GM10266 (cell line): ENCODE data around the gene TRA2A.

Experiments used
- DNase-seq: peaks from one replicate; pipeline ENCODE4 v3.0.0; 2012; ENCODE audit errors: extremely low spot score
- TF ChIP-seq, protein P1 (sequence below): IDR thresholded peaks from 2 replicates; pipeline ENCODE4 v1.5.1; 2012; ENCODE audit warnings: mild to moderate bottlenecking, low read depth; ENCODE audit not compliant: control insufficient read depth, insufficient read depth; ENCODE audit errors: missing control alignments

The TRA2A gene

DNA sequence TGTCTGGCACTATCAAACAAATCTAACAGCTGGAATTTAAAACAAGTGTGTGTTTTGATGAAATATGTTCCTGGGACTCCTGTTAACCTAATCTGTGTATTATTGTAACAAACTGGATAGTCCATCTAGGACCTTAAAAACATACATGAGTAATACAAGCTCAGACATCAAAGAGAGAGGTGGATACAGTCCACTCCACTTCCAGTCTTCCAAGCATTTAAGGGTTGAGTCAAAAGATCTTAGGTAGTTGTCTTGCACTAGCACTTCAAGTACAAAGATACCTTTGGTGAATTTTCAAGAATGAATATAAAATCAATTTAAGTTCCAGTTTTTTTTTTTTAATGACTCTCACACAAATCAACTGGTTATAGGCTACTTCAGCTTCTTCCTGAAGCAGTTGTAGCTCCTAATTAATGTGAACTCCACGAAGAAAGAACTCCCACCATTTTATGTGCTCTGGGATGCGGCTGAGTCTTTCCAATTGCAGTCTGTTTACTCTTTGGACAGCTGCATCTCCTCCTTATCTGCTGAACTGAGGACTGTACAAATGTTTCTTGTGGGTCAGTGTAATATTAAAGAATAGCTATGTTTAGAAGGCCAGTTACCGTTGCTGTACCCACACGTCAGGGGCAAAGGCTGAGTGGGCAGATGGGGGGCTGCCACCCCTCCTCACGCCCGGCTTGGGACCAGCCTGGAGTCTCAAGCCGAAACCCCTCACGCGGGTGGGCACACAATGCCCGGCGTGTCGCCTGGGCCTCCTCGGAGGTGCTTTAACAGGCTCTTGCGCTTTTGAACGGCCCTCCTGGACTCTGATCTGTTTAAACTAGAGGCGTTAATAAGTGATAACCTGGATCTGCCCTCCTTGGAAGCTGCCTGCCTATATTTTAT is 58.6 kb downstream of the TRA2A start:
- no peak for DNase-seq
- TF ChIP-seq, protein P1, sequence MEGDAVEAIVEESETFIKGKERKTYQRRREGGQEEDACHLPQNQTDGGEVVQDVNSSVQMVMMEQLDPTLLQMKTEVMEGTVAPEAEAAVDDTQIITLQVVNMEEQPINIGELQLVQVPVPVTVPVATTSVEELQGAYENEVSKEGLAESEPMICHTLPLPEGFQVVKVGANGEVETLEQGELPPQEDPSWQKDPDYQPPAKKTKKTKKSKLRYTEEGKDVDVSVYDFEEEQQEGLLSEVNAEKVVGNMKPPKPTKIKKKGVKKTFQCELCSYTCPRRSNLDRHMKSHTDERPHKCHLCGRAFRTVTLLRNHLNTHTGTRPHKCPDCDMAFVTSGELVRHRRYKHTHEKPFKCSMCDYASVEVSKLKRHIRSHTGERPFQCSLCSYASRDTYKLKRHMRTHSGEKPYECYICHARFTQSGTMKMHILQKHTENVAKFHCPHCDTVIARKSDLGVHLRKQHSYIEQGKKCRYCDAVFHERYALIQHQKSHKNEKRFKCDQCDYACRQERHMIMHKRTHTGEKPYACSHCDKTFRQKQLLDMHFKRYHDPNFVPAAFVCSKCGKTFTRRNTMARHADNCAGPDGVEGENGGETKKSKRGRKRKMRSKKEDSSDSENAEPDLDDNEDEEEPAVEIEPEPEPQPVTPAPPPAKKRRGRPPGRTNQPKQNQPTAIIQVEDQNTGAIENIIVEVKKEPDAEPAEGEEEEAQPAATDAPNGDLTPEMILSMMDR, result no peak

DNA sequence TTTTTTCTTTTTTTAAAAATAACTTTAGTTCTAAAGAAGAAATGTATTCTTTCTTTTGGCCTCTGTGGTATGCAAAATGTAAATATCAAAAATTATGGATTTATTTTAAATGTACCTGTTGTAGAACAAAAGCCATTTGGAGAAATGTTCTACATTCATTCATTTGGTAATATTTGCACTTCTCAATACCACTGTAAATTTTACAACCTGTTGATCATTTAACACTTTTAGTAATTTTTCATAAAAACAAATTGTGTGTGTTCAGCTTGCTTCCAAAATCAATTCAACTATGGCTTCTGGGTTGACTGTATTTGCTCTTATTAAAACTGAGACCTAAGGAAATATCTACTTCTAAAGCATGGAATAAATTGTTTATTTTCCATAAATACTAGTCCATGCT is 59.2 kb downstream of the TRA2A start:
- TF ChIP-seq, protein P1, result no peak
- DNase-seq, result no peak

DNA sequence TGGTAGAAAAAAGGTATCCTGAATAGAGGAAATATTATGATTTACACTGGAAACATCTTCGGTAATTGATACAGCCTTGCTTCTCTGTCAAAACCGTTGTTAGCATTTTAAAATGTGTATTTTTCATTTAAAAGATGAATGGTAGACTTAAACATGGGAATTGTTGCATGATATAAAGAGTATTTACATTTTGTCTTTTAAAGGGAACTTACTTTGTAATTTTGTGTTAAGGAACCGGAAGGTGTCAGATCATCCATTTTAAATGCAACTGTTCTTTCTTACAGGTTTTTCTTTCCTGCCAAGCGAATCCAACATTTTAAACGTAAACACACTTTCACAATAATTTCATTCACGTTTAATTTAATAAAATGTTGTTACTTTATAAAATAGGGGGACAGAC is 59.7 kb downstream of the TRA2A start:
- no peak for DNase-seq
- TF ChIP-seq, protein P1, result no peak

DNA sequence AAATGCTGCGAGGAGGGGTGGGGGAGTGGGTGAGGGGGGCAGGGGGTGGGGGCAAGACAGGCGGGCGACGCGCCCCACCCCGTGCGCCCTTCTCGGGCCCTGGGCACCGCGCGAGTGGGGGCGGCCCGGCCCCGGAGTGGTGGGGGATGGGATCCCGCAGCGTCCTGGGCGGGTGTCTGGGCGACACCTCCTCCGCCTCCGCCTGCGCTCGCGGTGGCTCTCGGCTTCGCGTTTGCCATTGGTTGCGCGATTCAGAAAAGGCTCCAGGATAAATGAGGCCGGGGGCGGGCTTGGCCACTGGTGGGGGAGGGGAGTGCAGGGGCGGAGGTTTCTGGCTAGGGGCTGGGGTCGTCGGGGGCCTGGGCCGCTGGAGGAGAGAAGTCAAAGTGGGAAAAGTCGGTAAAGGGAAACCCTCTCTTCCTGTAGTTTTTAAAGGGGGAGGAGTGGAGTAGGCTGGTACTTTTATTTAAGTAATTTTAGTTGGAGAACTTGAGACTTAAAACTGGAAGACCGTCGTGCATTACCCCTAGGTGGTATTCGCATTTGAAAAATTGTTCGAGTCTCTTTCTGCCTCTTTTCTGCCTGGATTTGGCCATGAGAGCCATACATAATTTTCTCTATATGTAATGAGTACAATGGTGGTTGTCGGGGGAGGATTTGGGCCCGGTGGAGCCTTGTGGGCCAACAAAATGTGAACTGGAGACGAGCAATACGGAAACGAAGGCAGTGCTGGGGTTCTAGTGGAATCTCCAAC is 60.5 kb downstream of the TRA2A start:
- TF ChIP-seq, protein P1, result no peak
- DNase-seq, result peak; percentile 85

DNA sequence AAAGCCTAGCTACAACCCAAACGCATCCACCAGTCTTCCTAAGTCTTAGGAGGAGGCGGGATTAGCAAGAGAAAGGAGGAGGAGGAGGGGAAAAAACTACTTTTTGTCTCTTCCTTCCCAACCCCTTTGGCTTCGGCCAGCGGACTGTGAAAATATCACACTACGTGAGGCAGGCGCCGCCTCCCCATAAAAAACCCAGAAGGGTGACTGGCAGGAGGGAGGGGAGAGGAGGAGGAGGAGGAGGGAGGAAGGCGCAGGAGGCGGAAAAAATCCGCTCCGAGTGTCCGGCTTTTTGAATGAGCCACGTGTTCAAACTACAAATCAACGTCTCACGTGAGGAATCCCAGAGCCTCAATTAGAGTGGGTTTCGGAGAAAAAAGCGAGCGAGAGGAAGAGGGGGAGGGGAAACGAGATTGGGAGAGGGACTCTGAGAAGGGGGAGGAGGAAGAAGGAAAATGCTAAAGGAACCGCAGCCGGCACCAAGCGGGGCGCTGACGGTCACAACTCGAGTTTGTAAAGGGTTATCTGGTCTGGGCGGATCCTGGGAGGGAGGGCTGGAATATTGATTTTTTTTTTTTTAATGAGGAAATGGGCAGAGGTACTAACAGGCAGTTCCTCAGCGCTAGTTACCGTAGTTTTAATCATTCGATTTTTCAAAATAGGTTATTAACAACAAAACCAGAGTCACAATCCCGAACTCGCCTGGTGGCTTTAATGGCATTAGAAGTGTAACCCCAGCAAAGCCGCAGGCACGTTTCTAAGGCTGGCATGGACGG is 61.3 kb downstream of the TRA2A start, which contains the start of gene IGF2BP3:
Gene IGF2BP3, minus strand, starts transcription at position 162 of the 776 bp plus-strand sequence. CDS start 381 bp downstream, outside the sequence.
- peak; percentile 87 for DNase-seq
- TF ChIP-seq, protein P1, result no peak

DNA sequence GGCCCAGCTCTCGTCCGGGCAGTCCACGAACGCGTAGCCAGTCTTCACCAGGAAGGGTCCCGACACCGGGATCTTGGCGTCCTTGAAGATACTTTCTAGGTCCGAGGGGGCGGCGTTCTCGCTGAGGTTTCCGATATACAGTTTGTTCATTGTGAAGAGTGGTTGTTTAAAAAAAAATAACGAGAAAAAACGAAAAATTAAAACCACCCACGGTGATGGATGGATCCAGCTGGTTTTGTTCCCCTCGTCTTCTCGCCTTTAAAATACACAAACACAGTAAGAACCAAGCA is 61.9 kb downstream of the TRA2A start:
- no peak for DNase-seq
- TF ChIP-seq, protein P1, result no peak
